Ishikawa (cell line): ENCODE data around the gene TCF7.

ENCODE experiments used
- CREB1 ChIP-seq: IDR thresholded peaks from 2 replicates; pipeline ENCODE4 v1.6.1; 2012; ENCODE audit warnings: low read depth
- EGR1 ChIP-seq: IDR thresholded peaks from 2 replicates; pipeline ENCODE4 v1.6.1; 2012
- EP300 ChIP-seq: IDR thresholded peaks from 2 replicates; pipeline ENCODE4 v1.6.1; 2012; ENCODE audit warnings: borderline replicate concordance
- FOXM1 ChIP-seq: IDR thresholded peaks from 2 replicates; pipeline ENCODE4 v1.6.1; 2012; ENCODE audit warnings: low read depth, borderline replicate concordance
- NFIC ChIP-seq: IDR thresholded peaks from 2 replicates; pipeline ENCODE4 v1.6.1; 2012
- RAD21 ChIP-seq: IDR thresholded peaks from 2 replicates; pipeline ENCODE4 v1.6.1; 2012; ENCODE audit warnings: low read depth
- REST ChIP-seq: IDR thresholded peaks from 2 replicates; pipeline ENCODE4 v1.6.1; 2012; ENCODE audit warnings: low read depth, mild to moderate bottlenecking
- TAF1 ChIP-seq: IDR thresholded peaks from 2 replicates; pipeline ENCODE4 v1.6.1; 2012; ENCODE audit warnings: low read depth, mild to moderate bottlenecking
- TEAD4 ChIP-seq: IDR thresholded peaks from 2 replicates; pipeline ENCODE4 v1.6.1; 2012
- YY1 ChIP-seq: IDR thresholded peaks from 2 replicates; pipeline ENCODE4 v1.6.1; 2012; ENCODE audit warnings: low read depth
- ZBTB7A ChIP-seq: IDR thresholded peaks from 2 replicates; pipeline ENCODE4 v1.6.1; 2012; ENCODE audit warnings: low read depth

DNA sequence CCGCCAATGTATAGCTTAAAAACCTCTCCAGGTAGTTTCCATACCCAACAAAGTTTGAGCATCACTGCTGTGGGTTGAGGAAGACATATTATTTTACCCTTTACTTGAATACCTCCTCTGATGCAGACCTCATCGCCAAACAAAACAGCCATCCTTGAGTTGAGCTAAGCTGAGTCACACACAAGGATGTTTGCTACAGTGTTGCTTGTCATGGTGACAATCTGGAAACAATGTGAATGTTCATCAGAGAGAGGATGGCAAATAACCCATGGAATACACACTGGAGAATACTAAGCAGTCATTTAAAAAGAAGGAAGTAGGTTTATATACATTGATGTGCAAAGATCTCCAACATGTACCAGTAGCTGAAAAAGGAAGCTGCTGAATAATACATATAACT, 41.1 kb upstream of the TCF7 start:
- TF ChIP-seq FOXM1 (no peak), TAF1 (no peak), TEAD4 (no peak), CREB1 (no peak), YY1 (no peak), ZBTB7A (no peak), RAD21 (no peak), EP300 (no peak), NFIC (no peak), REST (no peak), EGR1 (no peak)
